HG02885 (cell line): ENCODE data around the gene COQ2.
"Not testable (repeated sequence)": the region's sequence is repeated elsewhere in the genome, so short reads cannot be mapped to it uniquely, and the experiment has no call there.

Experiments
- ATAC-seq: cut with Tn5 transposase; IDR thresholded peaks from one replicate; pipeline ENCODE4 v1.9.1; 2021; ENCODE audit warnings: mild to moderate bottlenecking; ENCODE audit not compliant: unreplicated experiment, poor library complexity

The COQ2 gene

DNA sequence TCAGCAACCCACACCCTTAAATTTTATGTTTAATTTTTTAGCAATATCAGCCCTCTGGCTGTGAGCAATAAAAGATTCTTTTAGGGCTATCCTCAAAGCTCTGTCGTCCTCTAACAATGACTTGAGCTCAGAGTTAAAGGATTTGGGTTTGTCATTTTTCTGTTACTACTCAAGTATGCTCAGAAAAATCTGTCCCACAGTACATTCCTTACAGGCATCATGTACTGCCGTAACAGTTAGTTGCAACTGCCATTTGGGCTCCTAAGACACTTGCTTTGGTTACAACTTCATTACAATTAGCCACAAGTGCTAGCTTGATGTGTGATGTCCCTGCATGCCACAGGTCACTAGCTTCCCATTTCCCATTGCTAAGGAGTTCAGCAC lies 33.2 kb downstream of the COQ2 start:
- ATAC-seq, result no peak

DNA sequence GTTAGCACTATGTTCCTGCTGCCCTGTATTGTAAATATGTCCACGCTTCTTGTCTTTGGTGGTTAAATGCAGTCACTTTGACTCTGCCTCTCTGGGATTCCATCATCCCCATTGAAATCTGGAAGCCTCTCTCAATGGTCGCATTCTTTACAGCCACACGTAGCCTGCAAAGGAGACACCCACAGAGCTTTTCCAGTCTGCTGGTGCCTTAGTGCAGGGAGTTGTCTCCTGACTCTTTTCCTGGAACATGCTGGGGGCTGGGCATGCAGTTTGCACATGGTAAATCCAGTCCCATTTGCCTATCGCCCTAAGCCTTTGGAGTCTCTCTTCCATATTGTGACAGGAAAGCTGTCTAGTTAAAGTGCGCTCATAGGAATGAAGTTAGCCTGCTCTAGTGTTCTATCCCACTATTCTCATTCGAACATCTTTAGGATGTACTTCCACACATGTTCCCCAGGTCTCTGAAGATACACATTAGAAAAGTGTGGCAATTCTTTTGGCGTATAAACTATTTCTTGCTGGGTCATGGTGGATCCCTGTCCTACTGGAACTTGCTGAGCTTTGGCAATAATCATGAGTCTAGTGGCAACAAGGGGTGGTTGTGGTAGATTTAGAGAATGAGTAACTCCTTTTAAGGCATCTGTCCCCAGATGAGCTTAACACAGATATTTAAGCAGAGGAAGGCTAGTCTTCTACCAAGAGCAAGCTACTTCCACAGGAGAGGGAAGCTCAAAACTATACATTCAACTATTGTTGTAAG lies 33.7 kb downstream of the COQ2 start:
- no peak for ATAC-seq

DNA sequence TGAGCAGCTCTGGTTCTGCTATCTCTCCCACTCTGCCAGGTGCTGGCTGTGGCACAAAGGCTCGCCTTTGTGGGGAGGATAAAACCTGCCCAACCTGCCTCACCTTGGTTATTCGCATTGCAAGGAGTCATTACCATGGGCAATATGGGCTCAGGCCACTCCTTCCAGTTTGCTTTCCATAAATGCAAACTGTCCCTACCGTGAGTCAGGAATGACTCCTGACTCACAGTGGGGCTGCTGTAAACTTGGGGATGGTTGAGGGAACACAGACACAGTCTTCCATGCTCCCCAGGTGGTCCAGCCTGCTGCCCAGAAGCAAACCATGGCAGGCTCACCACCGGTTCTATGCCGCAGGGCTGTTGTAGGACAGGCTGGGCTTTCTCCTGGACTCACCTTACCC lies 36.1 kb downstream of the COQ2 start:
- ATAC-seq, result no peak

DNA sequence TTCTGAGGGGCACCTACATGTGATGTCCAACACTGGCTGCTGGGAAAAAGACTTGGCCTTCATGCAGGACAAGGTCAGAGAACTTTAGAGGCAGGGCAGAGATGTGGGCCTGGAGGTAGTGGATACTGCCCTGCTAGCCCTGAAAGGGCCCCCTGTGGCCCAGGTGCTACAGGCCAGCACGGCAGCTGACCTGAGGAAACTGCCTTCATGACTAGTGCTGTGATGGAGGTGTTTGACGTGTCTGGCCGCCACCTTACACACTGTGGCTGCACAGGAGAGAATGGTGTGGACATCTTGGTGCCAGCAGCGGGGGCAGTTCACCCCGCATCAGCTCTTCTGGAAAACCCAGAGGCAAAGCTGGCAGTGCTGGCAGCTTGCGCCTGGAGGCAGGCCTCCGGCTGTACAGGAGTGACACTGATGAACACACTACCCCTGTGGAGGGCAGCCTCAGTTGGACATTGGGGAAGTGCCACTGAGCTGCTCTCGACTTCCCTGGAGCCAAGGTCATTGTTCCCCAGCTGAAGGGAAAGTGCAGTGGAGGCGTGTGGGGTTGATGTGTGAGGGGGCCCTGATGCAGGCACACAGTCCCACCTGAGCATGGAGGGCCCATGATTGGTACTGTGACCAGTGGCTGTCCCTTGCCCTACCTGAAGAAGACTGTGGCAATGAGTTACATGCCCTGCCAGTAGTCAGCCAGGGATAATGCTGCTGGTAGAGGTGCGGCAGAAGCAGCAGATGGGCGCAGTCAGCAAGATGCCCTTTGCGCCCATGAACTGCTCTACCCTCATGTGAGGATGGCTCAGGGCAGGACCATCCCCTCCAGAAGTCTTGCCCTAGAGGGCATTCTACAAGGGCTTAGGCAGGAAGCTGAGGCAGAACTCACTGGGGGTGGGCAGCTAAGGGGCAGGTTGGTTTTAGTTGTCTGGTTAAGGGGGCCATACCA lies 36.9 kb downstream of the COQ2 start:
- ATAC-seq, result no peak

DNA sequence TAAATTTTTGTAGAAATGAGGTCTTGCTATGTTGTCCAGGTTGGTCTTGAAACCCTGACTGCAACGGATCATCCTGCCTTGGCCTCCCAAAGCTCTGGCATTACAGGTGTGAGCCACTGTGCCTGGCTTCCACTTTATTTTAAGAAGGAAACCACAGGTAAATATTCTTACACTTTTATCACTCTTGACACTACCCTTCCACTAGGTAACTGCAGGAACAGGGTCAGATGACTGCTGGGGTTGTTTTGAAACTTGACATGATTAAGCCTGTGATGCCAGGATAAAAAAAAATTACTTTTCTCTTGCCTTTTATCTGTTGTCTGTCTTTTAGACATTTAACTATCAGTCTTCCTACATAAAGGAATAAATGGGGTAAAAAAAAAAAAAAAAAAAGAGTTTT lies 43.5 kb downstream of the COQ2 start:
- ATAC-seq, result no peak

DNA sequence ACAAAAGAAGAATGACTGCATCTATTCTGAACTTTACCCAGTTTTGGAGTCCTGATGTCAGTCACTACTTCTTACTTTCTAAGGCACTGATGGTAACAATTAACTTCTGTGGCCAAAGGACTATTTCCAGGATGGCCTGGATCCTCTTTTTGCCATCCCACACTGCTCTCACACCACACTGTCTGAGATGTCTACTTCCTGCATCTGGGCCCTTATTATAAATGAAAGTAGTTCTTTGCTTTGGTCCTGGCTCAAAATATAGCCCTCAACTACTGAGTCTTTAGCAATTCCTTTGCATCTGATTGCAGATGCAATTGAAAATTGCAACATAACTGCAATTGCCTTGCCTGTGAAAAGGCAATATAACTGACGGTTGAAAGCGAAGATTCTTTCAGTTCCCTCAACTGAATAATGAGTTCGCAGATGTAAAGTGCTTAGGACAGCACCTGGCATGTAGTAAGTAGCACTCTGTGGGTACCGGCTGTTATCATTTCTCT lies 44.2 kb downstream of the COQ2 start:
- peak; percentile 93 for ATAC-seq

DNA sequence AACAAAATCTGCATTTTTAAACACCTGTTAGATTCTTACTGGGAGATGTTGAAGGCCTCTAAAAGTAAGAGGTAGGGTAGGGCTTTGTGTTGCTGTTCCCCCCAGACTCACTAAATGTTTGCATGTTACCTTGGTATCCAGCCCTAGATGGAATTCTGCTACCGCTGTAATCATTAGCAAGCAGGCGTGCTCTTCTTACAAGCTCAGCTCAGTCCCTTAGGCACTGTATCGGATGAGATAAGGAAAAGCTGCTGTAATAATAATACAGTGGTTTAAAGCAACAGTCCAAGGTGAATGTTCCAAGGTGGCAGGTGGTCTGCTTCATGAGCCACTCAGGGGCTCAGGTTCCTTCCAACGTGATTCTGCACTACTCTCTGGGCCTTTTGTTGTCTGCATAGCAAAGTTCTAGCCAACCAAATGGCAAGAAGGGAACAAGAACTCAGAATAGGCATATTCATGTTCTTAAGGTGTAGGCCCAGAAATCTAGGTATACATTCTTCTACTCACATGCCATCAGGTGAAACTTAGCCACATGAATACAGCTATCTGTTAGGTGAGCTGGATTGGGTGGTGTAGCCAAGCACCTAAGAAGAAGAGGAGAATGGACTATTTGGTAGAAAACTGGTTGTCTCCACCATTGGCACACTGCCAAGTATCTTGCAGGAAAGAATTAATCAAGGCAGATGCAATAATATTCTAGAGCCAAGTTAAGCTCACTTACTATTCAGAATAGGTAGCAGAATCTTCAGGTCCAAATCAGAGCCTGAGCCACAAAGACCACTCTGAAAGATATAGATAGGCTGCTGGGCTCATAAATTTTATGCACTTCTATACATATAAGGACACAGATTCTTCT lies 46.0 kb downstream of the COQ2 start:
- no peak for ATAC-seq

DNA sequence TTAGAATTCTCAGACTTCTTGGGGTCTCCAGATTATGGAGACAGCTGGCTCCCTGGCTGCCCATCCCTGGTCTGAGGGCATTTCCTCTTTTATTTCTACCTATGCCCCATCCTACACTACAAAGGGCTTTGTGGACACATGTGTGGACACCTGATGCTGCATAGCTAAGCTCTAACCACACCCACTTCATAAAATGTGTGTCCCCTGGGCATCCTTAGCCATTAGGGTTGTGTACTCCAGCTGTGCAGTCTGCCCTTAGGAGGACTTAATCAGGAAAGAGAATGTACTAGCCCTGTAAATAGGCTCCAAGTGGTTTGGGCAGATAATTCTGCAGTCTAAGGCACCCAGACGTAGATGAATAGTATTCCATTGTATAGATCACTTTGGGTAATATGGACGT lies 47.0 kb downstream of the COQ2 start:
- ATAC-seq, result no peak

DNA sequence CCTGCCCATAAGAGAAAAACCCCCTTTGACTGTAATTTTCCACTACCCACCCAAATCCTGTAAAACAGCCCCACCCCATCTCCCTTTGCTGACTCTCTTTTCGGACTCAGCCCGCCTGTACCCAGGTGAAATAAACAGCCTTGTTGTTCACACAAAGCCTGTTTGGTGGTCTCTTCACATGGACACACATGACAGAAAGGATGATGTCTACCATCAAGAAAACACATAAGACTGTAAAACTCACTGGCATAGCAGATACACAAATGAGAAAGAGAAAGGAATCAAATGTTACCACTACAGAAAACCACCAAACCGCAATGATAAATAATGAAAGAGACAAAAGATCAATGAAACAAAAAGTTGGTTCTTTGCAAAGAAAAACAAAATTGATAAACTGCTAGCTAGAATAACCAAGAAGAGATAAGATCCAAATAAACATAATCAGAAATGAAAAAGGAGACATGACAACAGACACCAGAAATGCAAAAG lies 48.9 kb downstream of the COQ2 start:
- ATAC-seq, result peak; percentile 31

DNA sequence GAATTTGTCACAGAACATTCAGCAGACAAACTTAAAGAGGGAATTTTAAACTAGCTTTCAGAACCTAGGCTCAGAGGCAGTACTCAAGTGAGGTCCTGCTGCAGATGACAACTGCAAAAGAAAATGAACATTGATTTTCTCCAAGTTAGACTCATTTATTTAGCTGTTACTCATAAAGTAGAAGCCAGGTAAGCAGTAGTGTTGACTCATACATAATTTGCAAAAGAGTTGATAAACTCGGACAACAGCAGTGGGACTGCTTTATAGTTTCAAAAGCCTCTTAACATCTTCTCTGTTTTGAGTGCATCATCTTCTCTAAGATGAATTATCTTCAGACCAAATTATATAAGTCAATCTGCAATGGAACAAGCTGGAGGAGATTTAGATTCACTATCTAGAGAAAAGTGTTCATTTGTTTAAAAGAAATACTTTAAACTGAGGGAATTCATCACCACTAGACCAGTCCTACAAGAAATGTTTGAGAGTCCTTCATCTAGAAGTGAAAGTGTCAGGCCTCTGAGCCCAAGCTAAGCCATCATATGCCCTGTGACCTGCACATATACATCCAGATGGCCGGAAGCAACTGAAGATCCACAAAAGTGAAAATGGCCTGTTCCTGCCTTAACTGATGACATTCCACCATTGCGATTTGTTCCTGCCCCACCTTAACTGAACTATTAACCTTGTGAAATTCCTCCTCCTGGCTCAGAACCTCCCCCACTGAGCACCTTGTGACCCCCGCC lies 49.5 kb downstream of the COQ2 start:
- no peak for ATAC-seq

DNA sequence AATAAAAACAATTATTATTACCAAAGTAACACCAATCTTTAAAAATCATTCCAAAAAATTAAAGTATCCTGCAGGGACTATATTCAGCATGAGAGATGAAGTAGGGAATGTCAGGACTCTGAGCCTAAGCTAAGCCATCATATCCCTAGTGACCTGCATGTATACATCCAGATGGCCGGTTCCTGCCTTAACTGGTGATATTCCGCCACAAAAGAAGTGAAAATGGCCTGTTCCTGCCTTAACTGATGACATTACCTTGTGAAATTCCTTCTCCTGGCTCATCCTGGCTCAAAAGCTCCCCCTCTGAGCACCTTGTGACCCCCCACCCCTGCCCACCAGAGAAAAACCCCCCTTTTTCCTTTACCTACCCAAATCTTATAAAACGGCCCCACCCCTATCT lies 50.2 kb downstream of the COQ2 start:
- not testable (repeated sequence) for ATAC-seq

DNA sequence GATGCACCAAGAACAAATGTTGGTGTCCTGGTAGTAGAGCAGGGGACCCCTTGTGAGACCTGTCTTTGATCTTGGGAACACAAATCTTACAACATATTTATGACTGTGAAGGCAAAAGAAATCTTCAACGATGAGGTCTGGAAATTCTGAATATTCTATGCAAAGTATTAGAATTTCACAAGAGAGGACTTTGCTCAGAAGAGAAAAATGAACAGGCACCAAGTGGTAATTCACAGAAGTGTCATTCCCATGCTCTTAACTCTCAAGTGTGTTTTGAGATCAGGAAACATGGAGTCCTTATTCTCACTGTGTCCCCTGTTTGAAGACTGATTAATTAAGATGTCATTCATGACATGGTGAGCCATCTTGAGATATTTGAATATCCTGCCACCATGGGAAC lies 52.5 kb downstream of the COQ2 start:
- no peak for ATAC-seq

DNA sequence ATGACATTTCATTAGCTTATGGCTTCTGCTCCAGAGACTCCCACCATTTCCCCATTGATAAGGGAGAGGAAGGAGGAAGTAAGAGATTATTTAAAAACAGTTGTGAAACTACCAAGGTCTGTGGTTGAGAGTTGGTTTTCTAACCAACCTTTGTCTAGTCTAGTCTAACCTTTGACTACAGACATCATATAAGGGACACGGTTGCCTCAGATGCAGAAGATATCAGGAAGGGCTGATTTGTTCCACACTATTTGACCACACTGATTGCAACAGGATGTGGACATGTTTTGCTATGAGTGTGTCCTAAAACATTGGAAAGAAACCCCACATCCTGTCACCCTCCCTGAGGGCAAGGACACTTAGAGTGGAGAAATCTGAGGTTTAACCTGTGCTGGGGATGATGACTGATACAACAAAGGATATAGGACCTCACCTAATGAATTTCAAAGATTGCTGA lies 53.0 kb downstream of the COQ2 start:
- ATAC-seq, result peak; percentile 83

DNA sequence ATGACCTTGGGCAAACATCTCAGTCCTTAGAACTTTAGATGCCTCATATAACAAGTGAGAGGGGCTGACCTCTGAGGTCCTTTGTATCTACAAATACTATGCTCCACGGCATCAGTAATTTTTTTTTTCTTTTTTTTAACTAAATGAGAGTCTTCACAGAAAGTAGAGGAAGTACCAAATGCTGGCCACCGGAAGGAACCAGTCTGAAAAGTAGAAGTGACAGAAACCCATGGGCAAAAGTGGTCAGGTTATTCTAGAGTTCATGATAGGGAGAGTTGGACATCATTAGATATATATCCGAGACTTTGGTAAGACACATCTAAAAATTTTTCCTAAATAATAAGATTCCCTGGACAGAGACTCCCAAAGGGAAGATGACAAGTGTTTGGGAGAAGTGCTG lies 53.7 kb downstream of the COQ2 start:
- no peak for ATAC-seq

DNA sequence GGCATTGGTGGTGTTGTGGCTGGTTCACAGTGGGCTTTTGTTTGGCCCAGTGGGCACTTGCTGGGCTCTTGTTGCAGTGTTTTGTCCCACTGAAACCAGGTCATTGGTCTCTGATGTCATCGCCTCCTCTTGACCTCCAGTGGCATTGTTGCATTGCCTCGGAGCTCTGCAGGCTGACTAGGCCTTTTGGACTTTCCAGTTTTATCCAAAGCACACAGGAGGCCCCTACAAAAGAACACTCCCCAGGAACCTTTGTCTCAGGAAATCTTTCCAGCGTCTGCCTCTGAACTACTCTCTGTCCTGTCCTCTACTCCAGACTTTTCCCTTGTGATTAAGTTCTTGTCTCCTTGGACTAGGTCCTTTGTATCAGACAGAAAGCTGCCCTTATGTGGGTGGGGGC lies 54.8 kb downstream of the COQ2 start:
- no peak for ATAC-seq

DNA sequence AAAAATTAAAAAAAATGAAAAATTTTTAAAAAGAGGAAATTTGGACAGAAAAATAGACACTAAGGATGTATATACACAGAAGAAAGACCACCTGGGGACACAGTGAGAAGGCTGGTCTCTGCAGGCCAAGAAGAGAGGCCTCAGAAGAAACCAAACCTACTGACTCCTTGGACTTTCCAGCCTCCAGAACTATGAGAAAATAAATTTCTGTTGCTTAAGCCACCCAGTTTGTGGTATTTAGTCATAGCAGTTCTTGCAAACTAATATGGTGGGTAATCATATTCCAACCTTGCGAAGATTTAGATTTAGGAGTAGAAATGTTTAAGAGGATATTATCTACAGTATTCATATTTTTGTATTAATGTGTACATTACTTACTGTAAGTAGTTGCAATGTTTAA lies 56.4 kb downstream of the COQ2 start:
- no peak for ATAC-seq

DNA sequence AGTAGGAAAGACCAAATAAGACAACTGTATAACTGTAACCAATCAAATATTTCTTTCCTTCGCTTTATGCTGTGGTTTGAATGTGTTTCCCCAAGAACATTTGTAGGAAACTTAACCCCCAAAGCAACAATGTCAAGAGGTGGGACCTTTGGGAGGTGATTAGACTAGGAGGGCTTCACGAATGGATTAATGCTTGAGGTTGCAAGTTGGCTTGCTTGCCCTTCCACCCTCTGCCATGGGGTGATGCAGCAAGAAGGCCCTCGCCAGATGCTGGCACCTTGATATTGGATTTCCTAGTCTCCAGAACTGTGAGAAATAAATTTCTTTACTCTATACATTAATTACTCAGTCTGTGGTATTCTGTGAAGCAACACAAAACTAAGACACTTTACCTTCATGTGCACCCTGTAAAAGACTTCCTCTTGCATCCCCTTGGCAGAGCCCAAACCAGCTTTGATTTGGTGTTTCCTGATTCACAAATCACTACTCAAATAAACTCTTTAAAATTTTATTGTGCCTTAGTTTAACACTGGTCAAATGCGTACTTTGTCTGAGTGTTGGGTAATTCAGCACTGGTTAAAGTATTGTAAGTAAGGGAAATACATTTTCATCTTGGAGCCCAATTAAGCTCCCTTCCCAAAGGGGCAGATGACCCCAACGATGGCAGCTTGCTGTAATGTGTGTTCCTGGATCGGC lies 59.9 kb downstream of the COQ2 start:
- ATAC-seq, result no peak

DNA sequence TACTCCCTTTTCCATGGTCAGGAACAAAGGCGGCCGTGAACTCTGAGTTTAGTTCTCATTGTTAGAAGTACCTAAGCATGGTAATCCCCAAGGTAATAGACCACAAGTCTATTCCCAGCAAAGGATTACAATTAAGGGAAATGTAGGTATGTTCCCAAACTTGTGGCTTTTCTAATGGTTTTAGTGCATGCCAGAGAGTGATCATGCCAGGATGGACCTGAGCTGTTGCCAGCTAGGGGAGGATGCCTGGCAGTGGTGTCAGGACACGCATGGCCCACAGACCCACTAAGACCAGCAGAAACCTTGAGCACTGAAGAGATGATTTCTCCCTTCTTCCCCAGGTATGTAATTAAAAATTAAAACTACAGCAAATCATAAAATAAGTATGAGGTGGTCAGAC lies 60.8 kb downstream of the COQ2 start:
- no peak for ATAC-seq

DNA sequence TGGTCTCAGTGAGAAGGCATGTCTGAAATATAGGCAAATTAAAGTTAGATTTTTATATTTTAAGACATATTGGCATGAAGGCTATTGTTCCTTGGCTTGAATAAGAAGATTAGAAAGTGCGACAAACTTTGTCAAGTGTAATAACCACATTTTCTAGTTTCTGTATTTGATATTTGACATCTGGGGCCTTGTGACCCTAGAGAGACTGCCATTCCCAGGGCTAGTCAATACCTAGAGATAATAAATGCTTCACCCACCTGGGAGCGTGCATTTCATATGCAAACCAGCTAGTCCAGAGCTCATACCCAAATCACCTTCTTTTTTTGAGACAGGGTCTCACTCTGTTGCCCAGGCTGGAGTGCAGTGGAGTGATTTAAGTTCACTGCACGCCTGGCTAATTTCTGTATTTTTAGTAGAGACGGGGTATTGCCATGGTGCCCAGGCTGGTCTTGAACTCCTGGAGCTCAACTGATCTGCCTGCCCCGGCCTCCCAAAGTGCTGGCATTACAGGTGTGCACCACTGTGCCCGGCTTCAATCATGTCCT lies 62.6 kb downstream of the COQ2 start:
- ATAC-seq, result peak; percentile 43
